AG04449 (cell line): ENCODE data around the gene CACNA1C.

Experiments used
- CTCF ChIA-PET: fragments of 350-600 bp; formaldehyde crosslinking; extraction: SDS; loops from one replicate; lab custom pipeline; 2021; ENCODE audit warnings: antibody characterized with exemption; lab: Yijun Ruan, JAX
- POLR2A ChIA-PET: fragments of 400-600, 350-600 bp; formaldehyde crosslinking; extraction: SDS; loops from one replicate; lab custom pipeline; 2020; ENCODE audit warnings: antibody characterized with exemption, inconsistent platforms; lab: Yijun Ruan, JAX
- DNase-seq: peaks from one replicate; pipeline ENCODE4 v3.0.0-alpha.2; 2010; ENCODE audit warnings: low read depth, low spot score
- H3K4me3 ChIP-seq: 2 replicates; pipeline ENCODE4 v1.5.1; 2011; ENCODE audit warnings: low read depth, mild to moderate bottlenecking, control low read depth, low read length
- TF ChIP-seq, protein P1 (sequence below): IDR thresholded peaks from one replicate; pipeline ENCODE4 v1.5.1; 2011; ENCODE audit warnings: mild to moderate bottlenecking, moderate library complexity, low read length, control low read depth, inconsistent platforms; ENCODE audit not compliant: insufficient read depth; ENCODE audit errors: missing control alignments

CACNA1C gene

GRCh38 chr12:2345902-2346301 is 293.1 kb downstream of the CACNA1C start:
- H3K4me3 ChIP-seq = no peak overlapping the region
- no peak for DNase-seq
- POLR2A ChIA-PET = no interaction called here
- CTCF ChIA-PET = interaction anchor here (1.0 kb wide), 1 partner anchor 8 kb away, joined by 4 read pairs; no protein-coding TSS in a partner anchor
- TF ChIP-seq, protein P1, sequence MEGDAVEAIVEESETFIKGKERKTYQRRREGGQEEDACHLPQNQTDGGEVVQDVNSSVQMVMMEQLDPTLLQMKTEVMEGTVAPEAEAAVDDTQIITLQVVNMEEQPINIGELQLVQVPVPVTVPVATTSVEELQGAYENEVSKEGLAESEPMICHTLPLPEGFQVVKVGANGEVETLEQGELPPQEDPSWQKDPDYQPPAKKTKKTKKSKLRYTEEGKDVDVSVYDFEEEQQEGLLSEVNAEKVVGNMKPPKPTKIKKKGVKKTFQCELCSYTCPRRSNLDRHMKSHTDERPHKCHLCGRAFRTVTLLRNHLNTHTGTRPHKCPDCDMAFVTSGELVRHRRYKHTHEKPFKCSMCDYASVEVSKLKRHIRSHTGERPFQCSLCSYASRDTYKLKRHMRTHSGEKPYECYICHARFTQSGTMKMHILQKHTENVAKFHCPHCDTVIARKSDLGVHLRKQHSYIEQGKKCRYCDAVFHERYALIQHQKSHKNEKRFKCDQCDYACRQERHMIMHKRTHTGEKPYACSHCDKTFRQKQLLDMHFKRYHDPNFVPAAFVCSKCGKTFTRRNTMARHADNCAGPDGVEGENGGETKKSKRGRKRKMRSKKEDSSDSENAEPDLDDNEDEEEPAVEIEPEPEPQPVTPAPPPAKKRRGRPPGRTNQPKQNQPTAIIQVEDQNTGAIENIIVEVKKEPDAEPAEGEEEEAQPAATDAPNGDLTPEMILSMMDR = no peak

- no peak overlapping the region for H3K4me3 ChIP-seq
- ChIA-PET POLR2A (no interaction called here), CTCF (interaction anchor here (1.0 kb wide), 1 partner anchor 8 kb away, joined by 4 read pairs; no protein-coding TSS in a partner anchor)
- no peak for DNase-seq
- TF ChIP-seq, protein P1 = no peak
Observed at GRCh38 chr12:2346416-2346815, 293.6 kb downstream of the CACNA1C start.

DNA sequence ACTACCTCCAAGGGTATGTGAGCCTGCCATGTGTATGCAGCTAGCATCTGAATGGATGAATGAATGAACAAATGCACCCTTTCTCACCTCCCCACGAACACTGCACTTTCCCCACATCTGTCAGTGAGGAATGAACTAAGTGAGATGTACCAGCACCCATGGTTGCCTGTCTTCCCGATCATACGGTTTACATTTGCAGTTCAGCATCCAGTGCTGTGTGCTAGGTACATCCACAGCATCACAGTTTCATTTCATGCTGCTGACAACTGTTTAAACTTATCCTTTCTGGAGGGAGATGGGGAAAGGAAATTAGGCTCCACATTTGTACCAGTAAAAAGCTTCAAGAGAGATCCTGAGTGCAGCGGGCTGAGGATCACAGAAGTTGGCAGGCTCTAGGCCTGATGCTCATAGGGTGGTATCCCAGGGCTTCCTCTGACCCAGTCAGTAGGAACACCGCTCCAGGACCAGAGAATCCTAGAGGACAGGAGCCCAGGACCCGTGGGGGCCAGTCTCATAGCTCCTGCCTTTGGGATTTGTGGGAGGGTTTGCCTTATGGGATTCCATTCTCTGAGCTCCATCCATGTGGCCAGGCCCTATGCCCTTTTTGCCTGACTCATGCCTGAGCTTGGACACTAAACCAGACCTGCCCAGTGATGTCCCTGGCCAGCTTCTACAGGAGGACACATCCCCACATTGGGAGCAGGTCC is 294.5 kb downstream of the CACNA1C start:
- H3K4me3 ChIP-seq = no peak overlapping the region
- POLR2A ChIA-PET = interaction anchor here (0.6 to 1.7 kb wide), 2 partner anchors 8 to 10 kb away, joined by 3 to 4 read pairs; no protein-coding TSS in a partner anchor
- TF ChIP-seq, protein P1 = no peak
- no peak for DNase-seq
- CTCF ChIA-PET = interaction anchor here (1.6 kb wide), 1 partner anchor 9 kb away, joined by 4 read pairs; no protein-coding TSS in a partner anchor

- DNase-seq = no peak
- no peak overlapping the region for H3K4me3 ChIP-seq
- TF ChIP-seq, protein P1 = no peak
- CTCF ChIA-PET = interaction anchor here (0.6 to 1.6 kb wide), 2 partner anchors 9 to 235 kb away, joined by 3 to 4 read pairs; no protein-coding TSS in a partner anchor
- POLR2A ChIA-PET = interaction anchor here (0.6 to 1.7 kb wide), 2 partner anchors 9 to 10 kb away, joined by 3 to 4 read pairs; no protein-coding TSS in a partner anchor
Observed at GRCh38 chr12:2347844-2348481, 295.2 kb downstream of the CACNA1C start.

- ChIA-PET CTCF (interaction anchor here (0.6 to 1.6 kb wide), 2 partner anchors 8 to 235 kb away, joined by 3 to 4 read pairs; no protein-coding TSS in a partner anchor), POLR2A (interaction anchor here (1.7 kb wide), 1 partner anchor 9 kb away, joined by 4 read pairs; no protein-coding TSS in a partner anchor)
- no peak overlapping the region for H3K4me3 ChIP-seq
- DNase-seq = no peak
- TF ChIP-seq, protein P1 = no peak
Observed at GRCh38 chr12:2348482-2348852, 295.7 kb downstream of the CACNA1C start.

DNA sequence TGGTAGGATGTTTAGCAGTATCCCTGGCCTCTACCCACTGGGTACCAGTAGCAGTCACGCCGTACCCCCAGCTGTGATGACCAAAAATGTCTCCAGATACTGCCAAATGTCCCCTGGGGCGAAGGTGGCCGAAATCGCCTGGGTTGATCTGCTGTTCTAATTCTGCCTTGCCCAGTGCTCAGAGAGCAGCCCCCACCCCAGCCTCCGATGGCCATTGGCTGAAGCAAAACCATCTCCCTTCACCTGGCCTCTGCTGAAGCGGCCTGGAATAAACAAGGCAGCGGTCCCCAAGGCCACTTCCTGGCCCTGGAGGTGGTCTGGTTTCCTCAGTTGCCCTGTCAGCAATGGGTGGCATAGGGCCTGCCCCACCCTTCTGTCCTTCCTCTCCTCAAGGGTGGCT is 298.4 kb downstream of the CACNA1C start:
- TF ChIP-seq, protein P1 = no peak
- no peak overlapping the region for H3K4me3 ChIP-seq
- DNase-seq = no peak
- CTCF ChIA-PET = no interaction called here
- POLR2A ChIA-PET = no interaction called here
